H1 (cell line): Measurements from ENCODE around the gene HSD17B4. TPM values are rescaled to one million over a fixed set of nuclear protein-coding genes. Genes with fewer than 3 reads are reported as not detected.

Experiments used
- BRCA1 ChIP-seq: IDR thresholded peaks from 2 replicates; pipeline ENCODE4 v1.6.1; 2012; ENCODE audit warnings: low read depth, low read length, improper control_type of control experiment
- NANOG ChIP-seq: IDR thresholded peaks from 2 replicates; pipeline ENCODE4 v1.6.1; 2011; ENCODE audit warnings: low read length, low read depth, mild to moderate bottlenecking, inconsistent platforms; ENCODE audit not compliant: insufficient read depth, poor library complexity, severe bottlenecking
- NRF1 ChIP-seq: IDR thresholded peaks from 2 replicates; pipeline ENCODE4 v1.6.1; 2011; ENCODE audit warnings: mild to moderate bottlenecking, low read depth, low read length, improper control_type of control experiment
- PHF8 ChIP-seq: fragments of 200-600 bp; sonication (generic); conservative IDR thresholded peaks from 2 replicates; pipeline ENCODE4 v1.7.1; 2012; ENCODE audit warnings: low read depth, mild to moderate bottlenecking, inconsistent platforms, low read length, moderate library complexity
- RNF2 ChIP-seq: fragments of 200-900, 300-1000 bp; sonication (generic); IDR thresholded peaks from 2 replicates; pipeline ENCODE4 v1.7.1; 2016; ENCODE audit warnings: borderline replicate concordance, low read depth, mild to moderate bottlenecking, antibody characterized with exemption, low read length; ENCODE audit not compliant: poor library complexity, severe bottlenecking; ENCODE audit errors: missing control alignments
- SAP30 ChIP-seq: fragments of 300-600 bp; sonication (generic); IDR thresholded peaks from 2 replicates; pipeline ENCODE4 v1.7.1; 2012; ENCODE audit warnings: low read length, moderate library complexity, mild to moderate bottlenecking, inconsistent platforms; ENCODE audit not compliant: insufficient read depth, insufficient replicate concordance
- polyA plus RNA-seq, 7 experiments: library from polyadenylated mRNA; depleted of rRNA in 3 of 7; stranded (reverse) in 5 of 7; unstranded in 2 of 7; fragments of >200 nt in 5 of 7; fragments of 200-250 nt in 2 of 7; gene quantifications; 1 replicate in 5 of 7; 2 replicates in 1 of 7; 4 replicates in 1 of 7; pipeline versions ENCODE4 v1.2.1 to v1.2.3, GENCODE V29; 2011 to 2013; ENCODE audit warnings: missing spikeins in 2 of 7, mixed read lengths in 2 of 7
- total RNA-seq: library from RNA; stranded (reverse); fragmentation: NEBNext Ultra II Directional; extraction: Animal tissue kit (Norgen Biotek cat#: 25700); gene quantifications from 2 replicates; pipeline ENCODE4 v1.2.1, GENCODE V29; 2021
- TF ChIP-seq, protein P1 (sequence below): IDR thresholded peaks from 2 replicates; pipeline ENCODE4 v1.6.1; 2012; ENCODE audit warnings: inconsistent platforms

Gene HSD17B4
- total and polyA plus RNA-seq, 2 of the 8 experiments (the other 6 are each of a cell fraction or from before 2014, with no cell fraction given): 305 to 369 TPM

DNA sequence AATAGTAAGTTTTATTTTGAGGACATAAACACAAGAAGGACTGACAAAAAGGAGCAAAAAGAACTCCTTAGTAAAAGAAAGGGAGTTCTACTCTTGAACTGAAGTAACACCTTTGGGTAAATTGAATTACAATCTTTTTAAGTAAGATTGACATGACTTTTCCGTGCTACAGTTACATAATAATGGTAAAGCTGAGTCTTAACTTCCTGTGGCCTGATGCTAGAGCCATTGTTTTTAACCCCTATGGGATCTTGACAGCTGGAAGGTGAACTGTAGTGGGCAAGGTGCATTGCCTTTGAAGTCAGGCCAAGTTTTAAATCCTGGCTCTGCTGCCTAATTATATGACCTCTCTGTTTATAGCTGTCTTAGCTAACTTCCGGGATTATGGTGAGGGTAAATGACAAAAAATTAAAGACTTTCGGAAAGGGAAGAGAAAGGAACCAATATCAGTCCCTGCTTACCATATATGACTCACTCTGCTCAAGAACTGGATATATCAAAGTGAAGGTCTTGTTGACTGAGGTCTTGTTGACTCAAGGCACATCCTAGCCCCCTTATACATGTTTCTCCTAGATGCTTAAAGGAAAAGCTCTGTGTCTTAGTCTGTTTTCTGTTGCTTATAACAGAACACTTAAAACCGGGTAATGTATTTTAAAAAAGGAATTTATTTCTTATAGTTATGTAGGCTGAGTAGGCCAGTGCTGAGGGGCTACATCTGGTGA lies 6.8 kb downstream of the HSD17B4 start (continued):
- no peak for TF ChIP-seq BRCA1
- no peak for TF ChIP-seq SAP30
- TF ChIP-seq NRF1: no peak
- TF ChIP-seq NANOG: peak; percentile 57
- no peak for TF ChIP-seq PHF8
- no peak for TF ChIP-seq RNF2
- TF ChIP-seq, protein P1, sequence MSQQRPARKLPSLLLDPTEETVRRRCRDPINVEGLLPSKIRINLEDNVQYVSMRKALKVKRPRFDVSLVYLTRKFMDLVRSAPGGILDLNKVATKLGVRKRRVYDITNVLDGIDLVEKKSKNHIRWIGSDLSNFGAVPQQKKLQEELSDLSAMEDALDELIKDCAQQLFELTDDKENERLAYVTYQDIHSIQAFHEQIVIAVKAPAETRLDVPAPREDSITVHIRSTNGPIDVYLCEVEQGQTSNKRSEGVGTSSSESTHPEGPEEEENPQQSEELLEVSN: no peak
